NCI-H146 (cell line): ENCODE results near the gene SCN4A.
A peak's percentile ranks its signal among the peaks of the same experiment; 100 is the strongest.

ENCODE experiments used
- DNase-seq: peaks from one replicate; lab custom pipeline; 2025; lab: John Stamatoyannopoulos, UW

Gene SCN4A

DNA sequence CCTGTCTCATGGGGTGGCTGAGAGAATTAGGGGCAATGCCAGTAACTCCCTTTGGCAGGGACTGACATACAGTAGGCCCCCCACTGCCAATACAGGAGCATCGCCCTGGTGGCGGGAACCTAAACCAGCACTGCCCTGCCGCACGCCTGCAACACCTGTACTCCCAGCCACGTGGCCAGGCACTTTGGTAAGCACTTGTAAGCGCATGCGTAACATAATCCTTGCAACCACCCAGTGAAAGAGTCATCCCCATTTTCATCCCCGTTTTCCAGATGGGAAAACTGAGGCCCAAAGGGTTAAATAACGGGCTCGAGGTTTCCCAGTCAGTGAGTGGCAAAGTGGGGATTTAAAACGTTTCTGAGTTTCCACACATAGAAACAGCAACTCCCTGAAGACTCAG lies 17.5 kb downstream of the SCN4A start:
- DNase-seq, result no peak

DNA sequence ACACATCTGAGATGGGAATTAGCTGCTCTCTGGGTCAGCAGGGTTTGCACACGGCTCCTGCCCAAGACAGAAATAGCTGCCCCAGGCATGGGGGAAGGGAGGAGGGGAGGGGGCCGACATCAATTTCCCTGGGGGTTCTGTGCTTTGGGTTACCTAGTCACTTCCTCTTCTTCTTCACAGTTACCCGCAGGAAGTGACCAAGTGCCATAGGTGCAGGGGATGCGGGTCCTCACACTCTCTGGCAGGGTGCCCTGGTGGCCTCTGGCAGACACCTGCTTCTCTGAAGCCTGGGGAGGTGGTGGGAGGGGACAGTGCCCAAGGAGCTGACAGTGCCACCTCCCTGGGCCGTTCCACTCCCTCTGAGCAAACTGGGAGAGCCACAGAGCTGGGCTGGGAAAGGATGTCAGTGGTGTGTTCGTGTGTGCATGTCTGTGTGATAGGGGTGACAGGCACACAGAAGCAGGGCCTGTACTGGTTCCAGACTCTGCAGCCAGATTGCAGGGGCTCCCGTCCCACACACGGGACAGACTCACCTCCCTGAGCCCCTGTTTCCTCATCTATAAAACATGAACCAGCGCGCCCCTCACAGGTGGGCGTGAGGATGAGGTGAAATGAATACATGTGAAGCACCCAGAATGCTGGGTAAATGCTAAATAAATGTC lies 18.2 kb downstream of the SCN4A start:
- DNase-seq, result no peak

DNA sequence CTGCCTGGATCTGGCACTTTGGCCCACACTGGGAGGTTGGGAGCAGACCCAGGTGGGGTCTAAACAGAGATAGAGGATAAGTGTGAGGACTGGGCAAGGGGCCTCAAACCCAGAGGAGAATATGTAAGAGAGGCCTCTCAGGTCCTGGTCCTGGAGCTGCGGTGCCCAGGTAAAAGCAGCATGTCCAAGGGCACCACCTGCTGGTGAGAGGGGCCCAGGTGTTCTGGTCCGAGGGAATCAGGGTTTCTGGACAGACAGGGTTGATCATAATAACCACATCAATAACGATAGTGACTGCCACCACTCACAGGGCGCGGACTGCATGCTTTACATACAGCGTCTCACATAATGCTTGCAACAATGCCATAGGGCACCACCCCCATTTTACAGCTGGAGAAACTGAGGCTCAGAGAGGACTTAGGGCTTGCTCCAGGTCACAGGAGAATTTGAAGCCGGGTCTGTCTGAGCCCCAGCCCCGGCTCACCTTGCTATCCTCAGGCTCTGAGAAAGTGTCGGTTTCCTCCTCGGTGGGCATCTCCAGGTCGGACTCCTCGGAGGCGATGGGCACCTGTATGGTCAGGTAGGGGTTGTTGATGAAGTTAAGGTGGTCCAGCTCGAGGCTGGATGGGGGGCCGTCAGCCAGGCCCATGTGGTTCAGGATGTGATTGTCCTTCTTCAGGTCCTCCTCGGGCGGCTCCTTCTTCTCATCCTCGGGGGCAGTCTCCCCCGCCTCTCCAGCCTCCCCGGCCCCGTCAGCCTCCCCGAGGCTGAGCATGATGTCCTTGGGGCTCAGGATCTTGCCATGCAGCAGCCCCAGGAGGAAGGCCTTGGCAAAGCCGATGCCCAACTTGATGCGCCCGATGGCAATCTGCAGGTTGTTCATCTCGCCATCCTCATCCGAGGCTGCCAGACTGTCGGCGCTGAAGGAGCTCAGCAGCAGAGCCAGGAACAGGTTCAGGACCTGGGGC lies 21.5 kb downstream of the SCN4A start:
- DNase-seq, result peak; percentile 52

DNA sequence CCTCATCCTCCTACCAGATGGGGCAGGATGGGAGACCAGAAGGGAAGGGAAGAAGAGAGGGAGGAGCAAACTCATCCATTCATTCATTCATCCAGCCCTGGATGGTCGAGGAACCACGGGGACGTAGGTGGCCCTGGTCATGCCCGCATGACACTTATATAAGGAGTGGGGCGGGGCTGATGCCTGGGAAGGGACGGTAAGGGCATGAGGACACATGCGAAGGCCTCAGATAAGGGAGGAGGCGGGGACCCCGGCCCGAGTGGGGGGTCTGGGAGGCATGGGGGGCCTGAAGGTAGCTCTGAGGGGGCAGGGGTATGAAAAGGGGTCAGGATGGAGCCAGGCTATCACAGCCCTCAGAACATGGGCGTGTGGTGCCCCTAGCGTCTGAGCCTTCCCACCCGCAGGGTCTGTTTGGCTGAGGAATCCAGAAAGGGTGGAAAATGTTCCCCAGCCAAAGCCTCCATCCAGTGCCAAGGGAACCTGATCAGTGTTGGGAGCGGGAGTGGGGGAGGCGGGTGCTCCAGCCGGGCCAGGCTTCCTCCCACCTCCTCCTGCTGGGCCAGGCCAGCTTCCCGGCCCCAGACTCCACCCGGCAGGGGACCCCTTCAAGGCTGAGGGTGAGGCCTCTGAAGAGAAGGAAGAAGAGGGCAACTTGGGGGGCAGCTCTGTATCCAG lies 23.0 kb downstream of the SCN4A start:
- no peak for DNase-seq

DNA sequence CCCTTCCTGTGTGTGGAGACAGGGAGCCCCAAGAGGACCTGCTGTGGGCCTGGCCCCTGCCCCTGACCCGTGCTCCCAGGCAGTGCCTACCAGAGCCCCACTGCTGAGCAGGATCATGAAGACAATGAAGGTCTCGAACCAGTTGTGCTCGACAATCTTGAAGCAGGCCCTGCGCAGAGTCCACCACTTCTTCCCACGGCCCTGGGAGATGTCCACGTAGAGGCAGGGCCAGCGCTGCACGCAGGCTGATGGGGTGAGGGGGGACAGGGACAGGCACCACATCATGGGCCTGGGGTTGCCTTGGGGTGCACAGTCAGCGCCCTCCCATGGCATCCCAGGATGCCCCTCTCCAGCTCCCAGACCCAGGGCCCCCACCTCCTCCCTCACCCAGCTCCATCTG lies 24.2 kb downstream of the SCN4A start:
- DNase-seq, result no peak

DNA sequence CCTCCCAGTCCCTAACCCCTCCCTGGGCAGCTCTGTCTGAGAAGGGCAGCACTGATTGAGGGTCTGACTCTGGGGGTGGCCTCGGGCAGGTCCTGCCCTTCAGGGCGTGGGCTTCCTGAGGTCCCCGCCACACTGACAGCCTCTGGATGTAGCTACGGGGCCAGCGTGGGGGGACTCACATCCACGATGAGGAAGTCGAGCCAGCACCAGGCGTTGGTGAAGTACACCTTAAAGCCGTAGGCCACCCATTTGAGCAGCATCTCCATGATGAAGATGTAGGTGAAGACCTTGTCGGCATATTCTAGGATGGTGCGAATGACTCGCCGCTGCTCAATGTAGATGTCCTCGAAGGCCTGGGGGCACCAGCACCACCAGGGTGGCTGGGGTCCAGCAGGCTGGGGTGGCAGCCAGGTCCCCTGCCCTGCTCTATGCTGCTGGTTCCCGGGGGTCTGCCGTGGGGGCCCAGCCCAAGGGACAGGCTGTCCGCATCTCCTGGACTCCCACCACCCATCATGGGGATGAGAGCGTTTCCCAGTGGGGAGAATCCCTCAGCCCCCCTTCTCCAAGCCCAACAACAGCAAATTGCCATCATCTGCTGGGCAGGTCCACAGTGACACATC lies 24.9 kb downstream of the SCN4A start:
- no peak for DNase-seq

DNA sequence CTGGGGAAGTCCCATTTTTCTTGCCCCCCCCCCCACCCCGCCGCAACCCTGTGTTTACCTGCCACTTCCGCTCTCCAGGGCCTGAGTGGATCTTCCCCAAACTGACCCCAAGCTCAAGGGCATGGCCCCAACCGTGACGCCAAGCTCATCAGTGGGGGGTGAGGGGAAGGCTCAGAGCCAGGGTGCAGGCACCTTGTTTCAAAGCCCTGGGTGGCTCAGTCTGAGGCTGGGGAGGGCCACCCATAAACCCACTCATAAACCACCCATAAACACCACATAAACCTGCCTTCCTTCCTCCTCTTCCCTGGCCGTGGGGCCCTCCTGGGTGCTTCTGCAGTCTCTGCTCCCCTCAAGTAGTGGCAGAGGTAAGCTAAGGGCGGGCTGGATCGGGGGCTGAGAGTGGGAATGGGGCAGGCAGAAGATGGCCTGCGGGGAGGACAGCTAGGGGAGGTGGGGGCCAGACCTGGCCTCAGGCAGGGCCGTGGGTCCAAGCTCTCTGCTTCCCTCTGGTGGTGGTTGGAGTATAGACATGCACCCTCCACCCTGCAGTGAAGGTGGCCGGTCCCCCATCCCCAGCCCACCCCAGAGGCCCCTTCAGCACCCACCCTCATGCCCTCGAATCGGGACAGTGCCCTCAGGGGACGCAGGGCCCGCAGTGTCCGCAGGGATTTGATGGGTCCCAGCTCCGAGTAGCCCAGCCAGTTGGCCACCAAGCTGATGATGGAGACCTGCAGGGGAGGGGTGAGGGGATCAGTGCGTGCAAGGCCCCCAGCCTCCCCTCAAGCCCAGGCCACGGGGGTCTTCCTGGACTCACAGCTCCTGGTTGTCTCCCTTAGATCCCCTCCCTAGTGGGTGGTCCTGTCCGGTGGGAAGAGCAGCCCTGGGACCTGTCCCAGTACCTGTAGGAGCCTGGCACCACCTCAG lies 26.0 kb downstream of the SCN4A start:
- DNase-seq, result peak; percentile 45

DNA sequence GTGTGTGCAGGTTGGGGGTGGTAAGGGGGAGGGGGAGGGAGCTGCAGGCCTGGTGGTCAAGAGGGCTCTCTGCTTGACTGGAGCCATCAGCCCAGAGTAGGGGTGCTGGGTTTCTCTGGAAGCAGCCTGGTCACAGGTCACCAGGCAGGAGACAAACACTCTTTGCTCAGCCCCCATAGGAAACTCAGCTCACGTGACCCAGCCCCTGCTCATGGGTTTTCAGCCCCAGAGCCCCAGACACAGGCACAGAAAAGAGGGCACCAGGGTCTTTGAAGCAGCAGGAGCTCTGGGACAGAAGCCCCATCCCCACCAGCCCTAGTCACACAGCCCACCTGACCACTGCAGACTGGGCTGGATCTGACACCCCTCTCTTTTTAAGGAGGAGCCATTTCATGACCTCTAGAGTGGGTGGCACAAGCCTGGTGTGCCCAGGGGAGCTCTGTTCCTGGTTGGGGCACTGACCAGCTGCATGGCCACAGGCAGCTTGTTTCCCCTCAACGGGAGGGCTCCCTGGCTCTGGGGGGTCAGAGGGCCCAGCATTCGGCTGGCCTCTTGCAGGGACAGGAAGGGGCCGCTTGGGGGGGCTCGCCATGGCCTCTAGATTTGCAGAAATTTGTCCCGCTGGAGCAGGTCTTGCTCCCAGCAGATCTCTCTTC lies 26.8 kb downstream of the SCN4A start:
- no peak for DNase-seq

DNA sequence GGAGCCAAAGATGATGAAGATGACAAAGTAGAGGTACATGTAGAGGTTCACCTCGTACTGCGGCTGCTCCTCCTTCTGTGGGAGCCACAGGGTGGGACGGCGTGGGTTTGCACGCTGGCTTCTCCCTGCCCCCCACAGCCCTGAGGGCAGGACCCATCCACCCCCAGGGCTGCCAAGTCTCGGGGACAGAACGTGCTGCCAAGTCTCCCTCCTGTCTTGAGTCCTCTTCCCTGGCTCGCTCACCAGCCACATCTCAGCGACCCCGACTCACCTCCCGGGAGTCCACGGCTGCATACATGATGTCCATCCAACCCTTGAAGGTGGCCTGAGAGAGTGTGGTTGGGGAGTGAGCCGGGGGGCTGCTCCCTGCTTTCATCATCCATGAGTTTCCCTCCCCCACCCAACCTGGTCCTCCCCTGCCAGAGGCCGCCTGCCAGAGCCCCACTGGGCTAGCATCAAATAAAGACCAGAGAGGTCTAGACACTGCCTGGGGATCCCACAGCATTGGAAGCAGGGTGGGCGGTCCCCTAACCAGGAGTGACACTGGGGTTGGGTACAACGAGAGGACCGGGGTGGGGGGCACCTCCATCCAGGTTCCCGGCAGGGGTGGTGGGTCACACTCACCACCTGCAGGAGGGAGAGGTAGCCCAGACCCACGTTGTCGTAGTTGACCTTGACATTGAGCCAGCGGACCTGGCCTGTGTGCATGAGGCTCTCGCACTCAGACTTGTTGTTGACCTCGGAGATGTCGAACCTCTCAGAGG lies 27.8 kb downstream of the SCN4A start:
- no peak for DNase-seq

DNA sequence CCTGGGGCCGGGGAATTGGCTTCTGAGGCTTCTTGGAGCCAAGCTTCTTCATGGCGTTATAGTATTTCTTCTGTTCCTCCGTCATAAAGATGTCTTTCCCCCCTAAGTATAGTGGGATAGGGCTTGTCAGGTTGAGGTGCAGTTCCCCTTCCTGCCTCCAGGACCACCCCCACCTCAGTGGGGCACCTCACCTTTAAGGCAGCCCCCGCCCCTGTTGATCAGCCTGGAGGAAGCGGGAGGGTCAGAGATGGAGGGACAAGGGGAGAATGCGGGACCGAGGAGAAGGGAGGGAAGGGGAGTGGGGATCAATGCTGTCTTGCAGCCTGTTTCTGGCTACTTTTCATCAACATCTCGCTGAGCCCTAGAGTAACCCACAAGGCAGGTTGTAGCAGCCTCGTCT lies 29.0 kb downstream of the SCN4A start:
- no peak for DNase-seq

DNA sequence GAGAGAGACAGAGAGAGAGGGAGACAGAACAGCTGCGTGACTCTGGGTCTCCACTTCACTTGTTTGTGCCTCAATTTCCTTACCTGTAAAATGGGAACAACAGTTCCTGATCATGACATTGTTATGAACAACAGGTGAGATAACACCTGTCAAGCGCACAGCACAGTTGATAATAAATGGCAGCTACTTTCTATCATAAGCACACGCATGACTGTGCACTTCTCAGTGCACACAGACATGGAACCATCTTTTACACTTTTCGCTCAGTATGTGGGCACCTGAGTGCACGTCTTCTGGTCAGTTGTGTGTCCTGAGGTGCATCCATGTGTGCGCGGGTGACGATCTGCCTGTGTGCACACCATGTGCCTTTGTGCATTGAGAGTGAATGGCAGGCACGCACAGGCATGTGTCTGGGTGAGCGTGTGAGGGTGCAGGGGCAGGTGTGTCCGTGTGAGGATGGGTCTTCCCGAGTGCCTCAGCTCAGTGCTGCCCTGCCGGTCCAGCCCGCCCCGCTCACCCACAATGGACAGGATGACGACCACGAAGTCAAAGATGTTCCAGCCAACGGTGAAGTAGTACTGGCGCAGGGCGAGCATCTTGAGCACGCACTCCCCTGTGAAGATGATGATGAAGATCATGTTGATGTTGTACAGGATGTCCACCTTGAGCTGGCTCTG lies 30.3 kb downstream of the SCN4A start:
- no peak for DNase-seq

DNA sequence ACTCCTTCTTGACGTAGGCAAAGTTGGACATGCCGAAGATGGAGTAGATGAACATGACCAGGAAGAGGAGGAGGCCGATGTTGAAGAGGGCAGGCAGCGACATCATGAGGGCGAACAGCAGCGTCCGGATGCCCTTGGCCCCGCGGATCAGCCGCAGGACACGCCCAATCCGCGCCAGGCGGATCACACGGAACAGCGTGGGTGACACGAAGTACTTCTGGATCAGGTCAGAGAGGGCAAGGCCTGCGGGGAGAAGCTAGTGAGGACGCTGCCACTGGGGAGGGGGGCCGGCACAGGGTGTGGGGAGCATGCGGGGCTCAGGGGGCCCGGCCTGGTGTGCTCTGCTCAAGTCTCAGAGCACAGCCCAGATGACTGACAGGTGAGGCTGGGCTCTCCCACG lies 31.0 kb downstream of the SCN4A start:
- no peak for DNase-seq

DNA sequence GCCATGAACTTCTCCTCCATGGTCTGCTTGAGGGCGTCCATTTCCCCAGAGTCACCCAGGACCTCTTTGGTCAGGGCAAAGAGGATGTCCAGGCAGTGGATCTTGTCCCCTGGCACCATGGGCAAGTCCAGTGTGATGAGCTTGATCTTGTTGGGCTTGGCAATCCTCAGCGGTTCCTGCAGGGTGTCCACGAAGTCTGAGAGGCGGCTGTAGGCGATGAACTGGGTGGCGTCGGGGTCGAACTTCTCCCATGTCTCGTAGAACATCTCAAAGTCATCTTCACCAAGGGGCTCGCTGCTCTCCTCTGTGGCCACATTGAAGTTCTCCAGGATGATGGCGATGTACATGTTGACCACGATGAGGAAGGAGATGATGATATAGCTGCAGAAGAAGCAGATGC lies 31.6 kb downstream of the SCN4A start:
- no peak for DNase-seq

DNA sequence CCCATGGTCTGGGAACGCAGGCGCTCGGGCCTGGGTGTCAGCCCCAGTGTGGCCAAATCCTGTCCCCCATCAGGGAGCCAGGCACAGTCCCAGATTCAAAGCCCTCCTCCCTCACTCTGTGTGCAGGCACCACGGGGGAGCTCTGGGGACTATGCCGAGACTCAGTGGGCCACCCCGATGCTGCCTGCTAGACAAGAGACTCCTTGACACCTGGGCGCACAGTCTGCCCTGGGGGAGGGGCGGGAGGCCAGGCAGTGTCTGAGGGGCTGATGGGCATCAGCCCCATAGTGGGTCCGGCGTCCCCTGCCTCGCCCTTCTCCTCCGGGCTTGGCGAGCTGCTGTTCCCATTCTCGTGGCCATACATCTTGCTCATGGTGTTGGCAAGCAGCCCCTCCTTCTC lies 32.1 kb downstream of the SCN4A start:
- DNase-seq, result no peak

DNA sequence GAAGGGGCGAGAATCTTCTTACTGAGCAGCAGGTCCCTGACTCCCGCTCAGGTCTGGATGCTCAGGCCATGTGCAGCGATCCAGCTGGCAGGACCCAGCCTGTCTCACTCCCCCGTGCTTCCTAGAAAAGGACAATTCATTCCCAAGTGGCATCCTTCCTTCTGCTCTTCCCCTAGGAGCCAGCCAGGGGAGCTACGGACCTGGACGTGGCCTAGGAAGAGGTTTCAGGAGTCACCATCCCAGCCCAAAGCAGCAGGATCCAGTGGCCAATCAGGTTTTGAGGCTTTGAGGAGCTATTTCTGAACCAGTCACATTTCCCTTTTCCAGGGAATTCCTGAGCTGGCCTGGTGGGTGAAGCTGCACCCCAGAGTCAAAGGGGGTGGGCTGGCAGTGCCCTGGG lies 32.8 kb downstream of the SCN4A start:
- DNase-seq, result no peak

DNA sequence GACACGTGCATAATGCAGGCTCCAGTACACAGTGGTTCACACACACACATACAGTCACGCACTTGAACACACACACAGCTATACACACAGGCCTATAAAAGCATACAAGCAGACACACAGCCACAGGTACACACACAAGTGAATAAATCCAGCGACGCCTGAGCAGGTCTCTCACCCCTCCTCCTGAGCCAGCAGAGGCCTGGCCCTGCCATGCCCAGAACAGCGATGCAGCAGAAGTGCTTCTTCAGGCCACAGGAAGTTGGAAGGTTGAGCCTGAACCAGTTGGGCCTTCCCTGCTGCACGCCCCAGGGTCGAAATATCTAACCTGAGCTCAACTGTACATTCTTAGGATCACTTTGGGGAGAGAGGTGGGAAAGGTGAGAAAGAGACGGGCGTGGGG lies 33.3 kb downstream of the SCN4A start:
- no peak for DNase-seq

DNA sequence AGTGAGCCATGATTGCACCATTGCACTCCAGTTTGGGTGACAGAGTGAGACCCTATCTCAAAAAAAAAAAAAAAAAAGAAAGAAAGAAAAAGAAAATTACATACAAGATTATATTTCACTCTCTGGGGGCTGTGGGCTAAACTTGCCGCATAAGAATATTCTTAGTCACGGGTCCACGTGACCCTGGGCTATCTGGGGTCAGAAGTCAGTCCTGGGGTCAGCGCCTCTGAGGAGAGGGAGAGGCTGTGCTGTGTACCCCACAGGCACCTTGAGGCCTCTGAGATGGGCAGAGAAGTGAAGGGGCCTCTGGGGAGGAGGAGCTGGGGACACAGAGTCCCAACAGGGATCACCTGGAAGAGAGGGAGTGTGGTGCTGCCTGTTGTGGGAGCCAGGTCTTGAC lies 34.8 kb downstream of the SCN4A start:
- no peak for DNase-seq

DNA sequence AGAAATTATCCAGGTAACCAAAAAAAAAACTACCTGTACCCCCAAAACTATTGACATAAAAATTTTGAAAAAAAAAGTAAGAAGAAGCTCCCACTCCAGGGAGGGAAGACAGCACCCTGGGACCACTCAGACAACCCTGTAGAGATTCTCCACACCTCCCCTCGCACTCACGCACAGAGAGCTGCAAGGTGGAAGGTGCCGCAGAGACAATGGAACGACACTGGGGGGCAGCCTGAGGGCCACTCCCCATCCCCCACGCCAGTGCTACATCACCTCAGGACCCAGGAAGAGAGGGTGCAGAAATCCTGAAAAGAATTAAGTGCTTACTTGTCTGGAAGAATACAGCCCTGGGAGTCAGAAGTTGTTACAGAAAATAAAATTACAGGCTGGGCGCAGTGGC lies 35.4 kb downstream of the SCN4A start:
- DNase-seq, result no peak
